ENCODE data around the gene HMX3. TPM values are rescaled to one million over a fixed set of nuclear protein-coding genes. Genes with fewer than 3 reads are reported as not detected.
"Not testable (repeated sequence)": the region's sequence is repeated elsewhere in the genome, so short reads cannot be mapped to it uniquely, and the experiment has no call there.

The HMX3 gene
- total RNA-seq, 1 donor from 2014 or later = not detected

DNA sequence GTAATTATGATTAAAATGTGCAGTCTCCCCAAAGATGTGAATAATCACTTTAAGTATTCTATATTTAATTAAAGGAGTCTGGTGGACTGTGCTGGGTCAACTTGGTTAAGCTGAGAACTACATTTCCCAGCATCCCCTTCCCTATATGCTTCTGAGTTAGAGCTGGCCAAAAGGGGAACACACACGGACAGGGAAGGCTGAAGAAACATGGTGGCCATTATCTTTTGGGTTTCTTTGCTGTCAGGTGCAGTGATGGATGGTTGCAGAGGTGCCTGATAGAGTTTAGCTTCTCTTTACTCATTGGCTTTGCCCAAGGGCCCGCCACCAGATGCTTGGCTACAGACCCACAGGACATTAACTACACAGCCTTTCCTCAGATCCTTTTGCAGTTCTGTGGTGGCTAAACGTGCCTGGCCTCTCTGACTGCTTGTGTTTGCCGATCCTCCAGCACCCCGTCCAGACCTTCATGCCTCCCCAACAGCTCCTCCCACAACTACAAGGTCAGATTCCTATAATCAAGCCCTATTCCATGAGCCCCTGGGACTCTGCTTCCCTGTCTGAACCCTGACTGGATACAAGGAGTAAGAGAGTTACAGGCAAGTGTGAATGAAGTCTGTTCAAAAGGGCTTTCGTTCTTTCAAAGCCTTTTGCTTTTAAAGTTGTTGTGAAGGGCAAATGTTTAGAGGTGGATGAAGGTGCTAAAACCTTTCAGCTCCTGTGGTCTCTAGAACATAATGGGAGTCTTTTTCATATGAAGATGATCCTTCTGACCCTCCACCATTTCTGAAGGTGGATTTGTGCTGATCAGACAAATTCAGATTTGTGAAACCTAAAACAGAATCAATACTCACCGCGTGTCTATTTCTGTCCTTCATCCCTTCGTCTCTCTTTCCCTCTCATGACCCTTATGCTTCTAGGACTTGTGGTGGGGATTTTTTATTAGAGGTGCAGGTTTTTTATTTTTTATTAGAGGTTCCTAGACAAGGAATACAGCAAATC is 39.9 kb downstream of the HMX3 start:
- Mint-ChIP-seq H3K27ac (no peak overlapping the region), H3K36me3 (ENCODE audit: insufficient read depth) (peaks cover 17% of the 10 kb centered on the region), H3K27me3 (no peaks in the 10 kb centered on the region), H3K4me3 (ENCODE audit: low read depth) (no peak overlapping the region), H3K4me1 (ENCODE audit: low read depth) (peaks cover 5% of the 10 kb centered on the region), H3K9me3 (ENCODE audit: low read depth) (peaks cover 4% of the 10 kb centered on the region)
- DNase-seq (ENCODE audit: low spot score, unreplicated experiment) = no peak
- TF ChIP-seq, protein P1, sequence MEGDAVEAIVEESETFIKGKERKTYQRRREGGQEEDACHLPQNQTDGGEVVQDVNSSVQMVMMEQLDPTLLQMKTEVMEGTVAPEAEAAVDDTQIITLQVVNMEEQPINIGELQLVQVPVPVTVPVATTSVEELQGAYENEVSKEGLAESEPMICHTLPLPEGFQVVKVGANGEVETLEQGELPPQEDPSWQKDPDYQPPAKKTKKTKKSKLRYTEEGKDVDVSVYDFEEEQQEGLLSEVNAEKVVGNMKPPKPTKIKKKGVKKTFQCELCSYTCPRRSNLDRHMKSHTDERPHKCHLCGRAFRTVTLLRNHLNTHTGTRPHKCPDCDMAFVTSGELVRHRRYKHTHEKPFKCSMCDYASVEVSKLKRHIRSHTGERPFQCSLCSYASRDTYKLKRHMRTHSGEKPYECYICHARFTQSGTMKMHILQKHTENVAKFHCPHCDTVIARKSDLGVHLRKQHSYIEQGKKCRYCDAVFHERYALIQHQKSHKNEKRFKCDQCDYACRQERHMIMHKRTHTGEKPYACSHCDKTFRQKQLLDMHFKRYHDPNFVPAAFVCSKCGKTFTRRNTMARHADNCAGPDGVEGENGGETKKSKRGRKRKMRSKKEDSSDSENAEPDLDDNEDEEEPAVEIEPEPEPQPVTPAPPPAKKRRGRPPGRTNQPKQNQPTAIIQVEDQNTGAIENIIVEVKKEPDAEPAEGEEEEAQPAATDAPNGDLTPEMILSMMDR (IDR thresholded peaks at IDR 0.05; ENCODE audit: unreplicated experiment) = no peak

DNA sequence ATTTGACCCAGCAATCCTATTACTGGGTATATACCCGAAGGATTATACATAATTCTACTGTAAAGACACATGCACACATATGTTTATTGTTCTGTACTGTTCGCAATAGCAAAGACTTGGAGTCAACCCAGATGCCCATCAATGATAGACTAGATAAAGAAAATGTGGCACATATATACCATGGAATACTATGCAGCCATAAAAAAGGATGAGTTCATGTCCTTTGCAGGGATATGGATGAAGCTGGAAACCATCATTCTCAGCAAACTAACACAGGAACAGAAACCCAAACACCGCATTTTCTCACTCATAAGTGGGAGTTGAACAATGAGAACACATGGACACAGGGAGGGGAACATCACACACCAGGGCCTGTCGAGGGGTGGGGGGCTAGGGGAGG is 42.6 kb downstream of the HMX3 start:
- H3K36me3 Mint-ChIP-seq (ENCODE audit: insufficient read depth) = peaks cover 19% of the 10 kb centered on the region
- not testable (repeated sequence) for DNase-seq (ENCODE audit: low spot score, unreplicated experiment); H3K4me1 Mint-ChIP-seq (ENCODE audit: low read depth); H3K4me3 Mint-ChIP-seq (ENCODE audit: low read depth); H3K27me3 Mint-ChIP-seq; H3K9me3 Mint-ChIP-seq (ENCODE audit: low read depth); H3K27ac Mint-ChIP-seq

DNA sequence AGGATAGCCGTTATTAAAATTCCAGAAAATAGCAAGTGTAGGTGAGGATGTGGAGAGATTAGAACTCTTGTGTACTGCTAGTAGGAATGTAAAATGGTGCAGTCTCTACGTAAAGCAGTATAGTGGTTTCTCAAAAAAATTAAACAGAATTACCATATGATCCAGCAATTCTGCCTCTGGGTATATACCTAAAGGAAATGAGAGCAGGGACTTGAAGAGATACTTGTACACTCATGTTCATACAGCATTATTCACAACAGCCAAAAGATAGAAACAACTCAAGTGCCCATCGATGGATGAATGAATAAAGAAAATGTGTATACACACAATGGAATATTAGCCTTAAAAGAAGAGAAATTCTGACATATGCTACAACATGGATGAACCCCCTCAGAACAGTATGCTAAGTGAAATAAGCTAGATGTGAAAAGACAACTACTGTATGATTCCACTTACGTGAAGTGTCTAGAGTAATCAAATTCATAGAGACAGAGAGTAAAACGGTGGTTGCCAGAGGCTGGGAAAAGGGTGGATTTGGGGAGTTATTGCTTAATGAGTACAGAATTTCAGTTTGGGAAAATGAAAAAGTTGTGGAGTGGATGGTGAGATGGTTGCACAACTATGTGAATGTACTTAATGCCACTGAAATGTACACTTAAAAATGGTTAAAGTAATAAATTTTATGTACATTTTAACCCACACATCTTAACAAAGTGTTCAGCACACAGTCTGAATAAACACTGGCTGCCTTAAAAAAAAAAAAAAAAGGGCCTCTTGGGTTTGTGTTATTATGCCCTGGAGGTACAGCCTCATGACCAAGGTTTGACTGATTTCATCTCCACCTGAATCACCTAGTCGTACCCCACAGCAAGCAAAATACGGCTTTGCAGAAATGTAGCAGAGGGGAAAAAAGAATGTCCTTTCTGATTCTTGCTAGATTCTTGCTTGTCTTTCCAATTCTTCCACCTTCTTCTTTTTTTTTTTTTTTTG is 44.6 kb downstream of the HMX3 start:
- peaks cover 17% of the 10 kb centered on the region for H3K9me3 Mint-ChIP-seq (ENCODE audit: low read depth)
- no peak overlapping the region for H3K27ac Mint-ChIP-seq
- no peaks in the 10 kb centered on the region for H3K4me1 Mint-ChIP-seq (ENCODE audit: low read depth)
- DNase-seq (ENCODE audit: low spot score, unreplicated experiment) = no peak
- no peak overlapping the region for H3K4me3 Mint-ChIP-seq (ENCODE audit: low read depth)
- peaks cover 23% of the 10 kb centered on the region for H3K36me3 Mint-ChIP-seq (ENCODE audit: insufficient read depth)
- H3K27me3 Mint-ChIP-seq = no peaks in the 10 kb centered on the region
- TF ChIP-seq, protein P1 (IDR thresholded peaks at IDR 0.05; ENCODE audit: unreplicated experiment) = no peak

DNA sequence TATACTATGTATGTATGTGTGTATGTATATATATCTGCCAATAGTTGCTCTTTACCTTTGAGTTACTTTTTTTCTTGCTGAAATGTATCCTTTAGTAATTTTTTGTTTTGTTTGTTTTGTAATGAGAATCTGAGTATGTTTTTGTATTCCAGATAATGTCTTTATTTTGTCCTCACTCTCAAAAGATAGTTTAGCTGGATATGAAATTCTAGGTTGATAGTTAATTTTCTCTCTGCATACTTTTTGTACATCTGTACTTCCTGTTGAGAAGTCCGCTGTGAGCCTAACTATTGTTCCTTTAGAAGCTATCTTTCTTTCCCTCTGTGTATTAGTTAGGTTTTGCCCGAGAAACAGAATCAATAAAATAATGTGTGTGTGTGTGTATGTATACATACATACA is 48.0 kb downstream of the HMX3 start:
- no peak overlapping the region for H3K27ac Mint-ChIP-seq
- no peak overlapping the region for H3K4me3 Mint-ChIP-seq (ENCODE audit: low read depth)
- no peaks in the 10 kb centered on the region for H3K27me3 Mint-ChIP-seq
- no peak for DNase-seq (ENCODE audit: low spot score, unreplicated experiment)
- TF ChIP-seq, protein P1 (IDR thresholded peaks at IDR 0.05; ENCODE audit: unreplicated experiment) = no peak
- peaks cover 17% of the 10 kb centered on the region for H3K9me3 Mint-ChIP-seq (ENCODE audit: low read depth)
- peaks cover 19% of the 10 kb centered on the region for H3K36me3 Mint-ChIP-seq (ENCODE audit: insufficient read depth)
- no peaks in the 10 kb centered on the region for H3K4me1 Mint-ChIP-seq (ENCODE audit: low read depth)

DNA sequence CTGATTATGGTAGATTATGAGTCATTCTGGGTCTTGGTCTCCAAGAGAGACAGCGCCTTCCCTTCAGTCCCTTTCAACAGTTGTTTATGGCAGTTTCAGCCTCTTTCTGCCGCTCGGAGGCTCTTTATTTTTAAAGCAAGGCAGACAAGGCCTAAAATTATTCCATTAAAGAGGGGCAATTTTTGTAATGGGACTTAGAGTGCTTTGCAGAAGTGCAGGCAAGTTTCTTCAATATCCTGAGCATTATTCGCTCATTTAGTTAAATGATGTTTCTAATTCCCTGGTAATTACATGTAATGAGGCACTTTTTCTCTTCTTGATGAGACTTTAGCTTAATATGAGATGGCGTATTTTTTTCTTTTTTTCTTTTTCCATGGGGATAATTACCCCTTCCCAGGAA is 52.0 kb downstream of the HMX3 start:
- Mint-ChIP-seq H3K4me1 (ENCODE audit: low read depth) (no peaks in the 10 kb centered on the region), H3K4me3 (ENCODE audit: low read depth) (no peak overlapping the region), H3K36me3 (ENCODE audit: insufficient read depth) (peaks cover 19% of the 10 kb centered on the region), H3K27ac (no peak overlapping the region), H3K27me3 (no peaks in the 10 kb centered on the region), H3K9me3 (ENCODE audit: low read depth) (peaks cover 17% of the 10 kb centered on the region)
- DNase-seq (ENCODE audit: low spot score, unreplicated experiment) = no peak
- TF ChIP-seq, protein P1 (IDR thresholded peaks at IDR 0.05; ENCODE audit: unreplicated experiment) = no peak

Other genes with a start within 250 kb of the HMX3 start
- not detected in 2 replicates for gene FAM24A, start 225.4 kb upstream of the HMX3 start, total RNA-seq
- gene C10orf88, start 181.7 kb upstream of the HMX3 start, total RNA-seq = 13.5 and 14.7 TPM in 2 replicates
- gene PSTK, start 155.6 kb upstream of the HMX3 start, total RNA-seq = 6.1 and 6.3 TPM in 2 replicates
- 11.6 and 14.6 TPM in 2 replicates for gene IKZF5, start 127.2 kb upstream of the HMX3 start, total RNA-seq
- 22.4 and 26.0 TPM in 2 replicates for gene ACADSB, start 127.0 kb upstream of the HMX3 start, total RNA-seq
- gene HMX2, start 12.2 kb downstream of the HMX3 start, total RNA-seq = not detected in 2 replicates
- gene BUB3, start 18.4 kb downstream of the HMX3 start, total RNA-seq = 92.3 and 93.2 TPM in 2 replicates

Data from progenitor cell of endocrine pancreas (in vitro differentiated cells).